ENCODE results near the gene ZDHHC7. TPM values are rescaled to one million over a fixed set of nuclear protein-coding genes. Genes with fewer than 3 reads are reported as not detected.

Gene ZDHHC7
- total and polyA plus RNA-seq, 2 of the 8 experiments (the other 6 are each of a cell fraction or from before 2014, with no cell fraction given): 40.5 to 56.3 TPM

DNA sequence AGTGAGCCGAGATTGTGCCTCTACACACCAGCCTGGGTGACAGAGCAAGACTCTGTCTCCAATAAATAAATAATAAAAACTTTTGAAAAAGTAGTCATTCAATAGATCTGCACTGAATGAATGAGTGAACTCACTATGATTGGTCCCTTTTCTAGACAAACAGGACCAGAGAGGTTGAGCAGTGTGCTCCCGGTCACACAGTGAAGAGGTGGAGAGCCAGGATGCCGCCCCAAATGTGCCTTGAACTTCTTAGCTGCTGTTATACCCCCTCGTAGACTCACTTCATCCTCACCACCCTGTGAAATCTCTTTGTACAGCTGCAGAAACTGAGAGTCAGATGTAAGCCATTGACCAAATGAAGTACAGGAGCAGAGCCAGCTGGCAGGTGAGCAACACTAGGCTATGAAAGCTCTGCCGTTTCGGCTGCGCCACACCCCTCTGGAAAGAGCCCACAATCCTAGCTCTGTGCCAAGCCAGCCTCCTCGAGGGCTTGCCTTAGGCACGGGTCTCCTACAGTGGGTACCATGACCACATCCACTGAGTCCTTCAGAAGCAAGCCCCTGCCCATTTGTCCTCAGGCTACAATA is 8.4 kb upstream of the ZDHHC7 start:
- Histone ChIP-seq H3K23ac (ENCODE audit: insufficient read length) (no peak overlapping the region), H3K27me3 (replicated peaks in 1 of 4; ENCODE audit: control insufficient read depth in 3 of 4, extremely low read depth in 1 of 4, insufficient read depth in 3 of 4, low read length in 3 of 4) (no peaks in the 10 kb centered on the region), H3K79me1 (ENCODE audit: low read depth, low read length) (no peaks in the 10 kb centered on the region), H4K5ac (ENCODE audit: insufficient read length, low read depth, low read length) (no peak overlapping the region), H3K56ac (replicated peaks; ENCODE audit: insufficient read length, low read depth, low read length) (no peak overlapping the region), H2BK120ac (replicated peaks; ENCODE audit: low read depth, low read length) (no peak overlapping the region), H2BK20ac (ENCODE audit: low read length) (no peak overlapping the region; the same call in 1 of the 2 replicates), H2BK15ac (ENCODE audit: low read length) (no peak overlapping the region), H3K4ac (replicated peaks; ENCODE audit: insufficient read length, low read depth, low read length) (no peak overlapping the region), H3K36me3 (ENCODE audit: control insufficient read depth in 2 of 4, insufficient read depth in 4 of 4, low read length in 3 of 4) (no peaks in the 10 kb centered on the region), H2BK5ac (ENCODE audit: low read depth, low read length) (no peak overlapping the region), H3K27ac (ENCODE audit: low read depth, low read length) (no peak overlapping the region), H3K4me1 (replicated peaks in 1 of 4; ENCODE audit: control insufficient read depth in 3 of 4, insufficient read depth in 4 of 4, low read length in 3 of 4) (no peaks in the 10 kb centered on the region), H3K23me2 (ENCODE audit: low read depth, low read length) (no peaks in the 10 kb centered on the region), H3K4me2 (ENCODE audit: insufficient read depth in 1 of 2, low read depth in 2 of 2, low read length in 2 of 2) (no peak overlapping the region), H3K18ac (ENCODE audit: extremely low read depth, low read length) (no peak overlapping the region), H2AFZ (ENCODE audit: low read length) (no peak overlapping the region), H4K20me1 (replicated peaks in 1 of 2; ENCODE audit: control insufficient read depth in 1 of 2, insufficient read depth in 2 of 2, low read length in 2 of 2) (no peaks in the 10 kb centered on the region), H2AK5ac (ENCODE audit: low read depth, low read length) (no peak overlapping the region), H3K9ac (replicated peaks in 1 of 4; ENCODE audit: extremely low read depth in 1 of 4, low read depth in 3 of 4, low read length in 3 of 4) (no peak overlapping the region), H3K4me3 (ENCODE audit: extremely low read depth in 1 of 4, insufficient read depth in 2 of 4, low read depth in 3 of 4, low read length in 4 of 4) (no peak overlapping the region), H2BK12ac (ENCODE audit: low read depth, low read length) (no peak overlapping the region), H4K91ac (replicated peaks; ENCODE audit: insufficient read length, low read length) (no peak overlapping the region), H3K79me2 (ENCODE audit: control insufficient read depth in 1 of 2, insufficient read depth in 2 of 2, low read length in 2 of 2) (no peaks in the 10 kb centered on the region), H3K9me3 (ENCODE audit: insufficient read depth in 2 of 2, low read depth in 1 of 2, low read length in 1 of 2) (no peaks in the 10 kb centered on the region), H3K14ac (ENCODE audit: insufficient read length) (no peak overlapping the region), H4K8ac (ENCODE audit: extremely low read depth, insufficient read depth, low read length) (no peak overlapping the region)
- WGBS, 2 experiments (ENCODE audit: extremely low coverage in 1 of 2, insufficient coverage in 1 of 2, insufficient read length in 1 of 2, insufficient replicate concordance in 2 of 2, low coverage in 1 of 2, low lambda C conversion rate in 2 of 2, missing lambda C conversion rate in 1 of 2): 93% methylated on average over 8 of the region's 9 CpGs; no CpG with 5 or more reads in 1 of the 2 experiments
- POLR2A ChIA-PET (ENCODE audit: partially characterized antibody): interaction anchor here (1.5 kb wide), 1 partner anchor 9 kb away, joined by 9 read pairs; the partner anchor contains the start of gene ZDHHC7
- CTCF ChIA-PET (ENCODE audit: partially characterized antibody): no interaction called here
- no peak for TF ChIP-seq POU5F1 (IDR thresholded peaks at IDR 0.05; ENCODE audit: low read depth, low read length)
- no peak for TF ChIP-seq CEBPB (IDR thresholded peaks at IDR 0.05; ENCODE audit: low read depth, low read length)
- TF ChIP-seq SIN3A (conservative IDR thresholded peaks at IDR 0.05 in 1 of 2, IDR thresholded peaks at IDR 0.05 in 1 of 2; ENCODE audit: low read depth in 1 of 2, low read length in 2 of 2): no peak
- no peak for TF ChIP-seq JUND (IDR thresholded peaks at IDR 0.05; ENCODE audit: low read length)
- TF ChIP-seq TCF12 (IDR thresholded peaks at IDR 0.05; ENCODE audit: low read depth, low read length): no peak
- no peak for TF ChIP-seq SP1 (IDR thresholded peaks at IDR 0.05; ENCODE audit: low read depth, low read length)
- no peak for TF ChIP-seq RNF2 (IDR thresholded peaks at IDR 0.05; ENCODE audit: borderline replicate concordance, low read depth, low read length, missing control alignments, poor library complexity, severe bottlenecking)
- TF ChIP-seq, protein P1, sequence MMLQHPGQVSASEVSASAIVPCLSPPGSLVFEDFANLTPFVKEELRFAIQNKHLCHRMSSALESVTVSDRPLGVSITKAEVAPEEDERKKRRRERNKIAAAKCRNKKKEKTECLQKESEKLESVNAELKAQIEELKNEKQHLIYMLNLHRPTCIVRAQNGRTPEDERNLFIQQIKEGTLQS (IDR thresholded peaks at IDR 0.05; ENCODE audit: insufficient read depth, low read depth, low read length): no peak
- no peak for TF ChIP-seq CHD2 (IDR thresholded peaks at IDR 0.05; ENCODE audit: low read length)
- TF ChIP-seq RFX5 (IDR thresholded peaks at IDR 0.05; ENCODE audit: borderline replicate concordance, low read depth, low read length): no peak
- no peak for TF ChIP-seq SAP30 (IDR thresholded peaks at IDR 0.05; ENCODE audit: insufficient read depth, insufficient replicate concordance, low read length)
- no peak for DNase-seq (ENCODE audit: low read depth in 1 of 2, low spot score in 2 of 2)
- no peak for FAIRE-seq

Measured in H1 (cell line).